SK-N-DZ (cell line): Measurements from ENCODE around the gene IGLL5.
"Not testable (repeated sequence)": the region's sequence is repeated elsewhere in the genome, so short reads cannot be mapped to it uniquely, and the experiment has no call there.

ENCODE experiments used
- DNase-seq: peaks from one replicate; pipeline ENCODE4 v3.0.0-alpha.2; 2015; ENCODE audit warnings: low spot score

The IGLL5 gene

GRCh38 chr22:22914726-22915669, 27.4 kb downstream of the IGLL5 start:
- DNase-seq: no peak

DNA sequence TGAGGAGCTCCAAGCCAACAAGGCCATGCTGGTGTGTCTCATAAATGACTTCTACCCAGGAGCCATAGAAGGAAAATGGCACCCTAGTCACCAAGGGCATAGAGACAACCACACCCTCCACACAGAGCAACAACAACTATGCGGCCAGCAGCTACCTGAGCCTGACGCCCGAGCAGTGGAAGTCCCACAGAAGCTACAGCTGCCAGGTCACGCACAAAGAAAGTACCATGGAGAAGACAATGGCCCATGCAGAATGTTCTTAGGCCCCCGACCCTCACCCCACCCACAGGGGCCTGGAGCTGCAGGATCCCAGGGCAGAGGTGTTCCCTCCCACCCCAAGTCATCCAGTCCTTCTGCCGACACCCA, 28.0 kb downstream of the IGLL5 start:
- DNase-seq: no peak

DNA sequence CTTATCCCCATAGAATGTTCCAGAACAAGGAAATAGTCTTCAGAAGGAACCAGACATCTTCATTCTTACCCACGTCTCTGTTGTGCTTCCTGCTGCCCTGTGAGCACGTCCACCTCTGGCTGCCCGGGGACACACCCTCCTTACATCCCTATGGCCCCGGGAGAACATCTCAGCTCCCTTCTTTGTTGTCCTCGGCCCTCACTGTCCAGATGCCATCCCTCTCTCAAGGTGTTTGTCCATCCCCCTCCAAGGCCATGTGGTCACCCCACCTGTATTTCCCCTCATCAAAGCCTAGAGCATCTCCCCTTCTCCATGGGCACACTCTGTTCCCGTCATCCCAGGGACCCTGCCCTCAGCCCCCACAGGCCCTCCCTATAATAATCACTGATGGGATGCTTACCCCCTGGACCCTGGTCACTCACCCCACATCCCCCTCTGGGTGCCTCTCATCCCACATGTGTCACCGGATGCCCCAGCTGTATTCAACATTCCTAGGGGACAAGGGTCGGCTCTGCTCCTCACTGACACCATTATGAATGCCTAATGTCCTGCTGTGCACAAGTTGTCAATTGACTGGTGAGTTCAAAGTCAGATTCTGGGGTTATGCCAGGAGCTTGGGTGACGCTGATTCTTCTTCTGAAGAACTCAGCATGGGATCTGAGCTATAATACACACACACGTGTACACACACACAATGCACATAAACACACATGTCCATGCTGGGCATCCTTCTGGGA, 28.8 kb downstream of the IGLL5 start:
- no peak for DNase-seq

DNA sequence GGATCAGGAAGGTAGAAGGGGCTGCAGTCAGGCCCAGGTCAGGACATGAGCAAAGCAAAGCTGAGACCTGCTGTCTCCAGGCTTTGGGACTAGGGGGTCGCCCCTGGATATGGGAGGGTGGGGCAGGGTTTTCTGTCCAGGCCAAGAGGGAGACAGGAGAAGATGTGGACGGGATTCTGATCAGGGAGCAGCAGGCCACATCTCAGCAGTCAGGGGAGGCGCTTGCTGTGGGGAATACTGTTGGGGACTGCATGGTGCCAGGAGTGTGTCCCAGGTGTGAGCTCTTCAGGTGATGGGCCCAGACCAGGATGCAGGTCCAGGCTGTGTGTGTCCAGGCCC, 29.3 kb downstream of the IGLL5 start:
- DNase-seq: no peak

GRCh38 chr22:22917377-22917776, 29.8 kb downstream of the IGLL5 start:
- DNase-seq: no peak

GRCh38 chr22:22918297-22918965, 30.8 kb downstream of the IGLL5 start:
- DNase-seq: no peak

GRCh38 chr22:22919041-22919440, 31.4 kb downstream of the IGLL5 start:
- DNase-seq: no peak

- DNase-seq: no peak
Observed at GRCh38 chr22:22920104-22920654, 32.6 kb downstream of the IGLL5 start.

DNA sequence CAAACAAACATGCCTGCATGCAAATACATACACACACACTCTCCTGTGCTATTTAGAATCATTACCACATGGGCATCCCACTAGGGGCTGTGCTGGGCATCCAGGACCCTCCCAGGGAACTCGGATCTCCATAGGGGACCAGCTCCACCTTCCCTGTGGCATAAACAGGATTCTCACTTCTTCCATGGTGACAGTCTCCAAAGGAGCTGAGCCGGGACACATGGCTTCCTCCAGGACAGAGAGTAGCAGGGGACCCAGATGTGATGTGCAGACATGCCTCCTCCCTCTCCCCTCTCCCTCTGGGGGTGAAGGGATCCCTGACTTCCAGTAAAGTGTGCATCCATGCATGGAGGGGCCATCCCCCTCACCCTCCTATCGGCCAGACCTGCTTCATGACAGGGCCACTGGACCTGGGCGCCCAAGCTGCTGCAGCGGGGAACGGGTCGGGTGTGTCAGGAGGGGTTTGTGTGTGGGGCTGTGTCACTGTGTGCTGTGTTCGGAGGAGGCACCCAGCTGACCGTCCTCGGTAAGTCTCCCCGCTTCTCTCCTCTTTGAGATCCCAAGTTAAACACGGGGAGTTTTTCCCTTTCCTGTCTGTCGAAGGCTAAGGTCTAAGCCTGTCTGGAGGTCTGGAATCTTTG, 33.4 kb downstream of the IGLL5 start:
- DNase-seq: no peak

GRCh38 chr22:22921575-22921974, 34.0 kb downstream of the IGLL5 start:
- no peak for DNase-seq

DNA sequence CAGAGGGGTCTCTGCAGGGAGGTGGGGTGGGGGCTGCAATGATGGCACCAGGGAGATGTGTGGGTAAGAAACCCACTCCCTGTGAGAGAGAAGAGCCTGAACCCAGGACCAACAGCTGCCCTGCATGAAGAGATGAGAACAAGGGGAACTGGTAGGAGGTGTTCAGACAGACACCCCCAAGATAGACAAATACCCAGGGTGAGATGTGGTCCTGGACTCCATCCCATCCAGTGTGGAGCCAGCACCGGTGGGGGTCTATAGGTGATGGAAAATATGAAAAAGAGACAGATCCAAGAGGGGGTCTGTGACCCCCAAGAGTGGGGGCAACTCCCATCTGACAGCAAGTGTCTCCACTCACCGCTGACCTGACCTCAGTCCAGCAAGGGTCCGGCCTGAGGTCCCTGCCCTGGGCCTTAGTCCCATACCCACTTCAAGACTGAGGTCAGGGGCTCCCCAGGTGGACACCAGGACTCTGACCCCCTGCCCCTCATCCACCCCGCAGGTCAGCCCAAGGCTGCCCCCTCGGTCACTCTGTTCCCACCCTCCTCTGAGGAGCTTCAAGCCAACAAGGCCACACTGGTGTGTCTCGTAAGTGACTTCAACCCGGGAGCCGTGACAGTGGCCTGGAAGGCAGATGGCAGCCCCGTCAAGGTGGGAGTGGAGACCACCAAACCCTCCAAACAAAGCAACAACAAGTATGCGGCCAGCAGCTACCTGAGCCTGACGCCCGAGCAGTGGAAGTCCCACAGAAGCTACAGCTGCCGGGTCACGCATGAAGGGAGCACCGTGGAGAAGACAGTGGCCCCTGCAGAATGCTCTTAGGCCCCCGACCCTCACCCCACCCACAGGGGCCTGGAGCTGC, 34.7 kb downstream of the IGLL5 start:
- not testable (repeated sequence) for DNase-seq

DNA sequence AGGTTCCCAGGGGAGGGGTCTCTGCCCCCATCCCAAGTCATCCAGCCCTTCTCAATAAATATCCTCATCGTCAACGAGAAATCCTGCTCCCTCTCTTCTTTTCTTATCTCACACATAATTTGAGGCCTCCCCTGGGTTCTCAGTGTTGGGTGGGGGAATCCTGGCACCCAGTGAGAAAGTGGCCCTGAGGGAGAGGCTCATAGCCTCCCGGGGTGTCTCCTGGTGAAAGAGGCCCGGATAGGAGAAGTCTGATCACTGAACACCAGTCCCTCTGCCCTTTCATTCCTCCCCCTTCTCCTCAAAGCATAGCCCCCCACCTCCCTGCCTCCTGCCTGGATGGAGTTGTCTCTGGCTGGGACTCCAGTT, 35.3 kb downstream of the IGLL5 start:
- no peak for DNase-seq

GRCh38 chr22:22923379-22923778, 35.8 kb downstream of the IGLL5 start:
- DNase-seq: no peak

- no peak for DNase-seq
Observed at GRCh38 chr22:22923930-22924329, 36.3 kb downstream of the IGLL5 start.

DNA sequence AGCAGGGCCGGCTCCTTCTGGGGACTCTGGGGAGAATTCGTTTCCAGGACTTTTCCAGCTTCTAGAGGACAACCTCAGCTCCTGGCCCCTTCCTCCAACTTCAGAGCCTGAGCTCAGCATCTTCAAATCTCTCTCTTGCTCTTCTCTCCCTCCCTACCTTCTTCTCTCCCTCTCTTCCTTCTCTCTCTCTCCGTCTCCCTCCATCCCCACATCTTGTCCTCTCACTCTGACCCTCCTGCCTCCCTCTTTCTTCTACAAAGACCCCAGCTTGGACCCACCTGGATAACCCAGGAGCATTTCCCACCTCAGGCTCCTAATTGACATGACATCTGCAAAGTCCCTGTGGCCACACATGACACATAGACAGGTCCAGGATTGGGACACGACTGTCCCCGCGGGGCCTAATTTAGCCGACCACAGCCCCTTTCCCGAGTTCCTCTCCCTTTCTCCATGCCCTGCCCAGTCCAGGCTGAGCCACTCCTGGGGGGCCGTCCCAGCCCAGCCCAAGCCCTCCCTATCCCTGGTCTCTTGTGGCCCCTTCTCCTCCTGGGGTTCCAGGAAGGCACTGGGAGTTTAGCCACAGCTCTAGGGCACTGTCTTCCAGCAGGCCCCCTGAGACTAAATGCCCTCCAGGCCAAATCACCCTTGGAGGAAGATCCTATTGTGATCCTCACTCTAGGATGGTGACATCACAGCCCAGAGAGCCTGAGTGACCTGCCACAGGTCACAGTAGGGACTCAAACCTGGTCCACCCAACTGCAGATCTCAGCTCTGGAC, 36.9 kb downstream of the IGLL5 start:
- no peak for DNase-seq

- no peak for DNase-seq
Observed at GRCh38 chr22:22925146-22925804, 37.7 kb downstream of the IGLL5 start.

DNA sequence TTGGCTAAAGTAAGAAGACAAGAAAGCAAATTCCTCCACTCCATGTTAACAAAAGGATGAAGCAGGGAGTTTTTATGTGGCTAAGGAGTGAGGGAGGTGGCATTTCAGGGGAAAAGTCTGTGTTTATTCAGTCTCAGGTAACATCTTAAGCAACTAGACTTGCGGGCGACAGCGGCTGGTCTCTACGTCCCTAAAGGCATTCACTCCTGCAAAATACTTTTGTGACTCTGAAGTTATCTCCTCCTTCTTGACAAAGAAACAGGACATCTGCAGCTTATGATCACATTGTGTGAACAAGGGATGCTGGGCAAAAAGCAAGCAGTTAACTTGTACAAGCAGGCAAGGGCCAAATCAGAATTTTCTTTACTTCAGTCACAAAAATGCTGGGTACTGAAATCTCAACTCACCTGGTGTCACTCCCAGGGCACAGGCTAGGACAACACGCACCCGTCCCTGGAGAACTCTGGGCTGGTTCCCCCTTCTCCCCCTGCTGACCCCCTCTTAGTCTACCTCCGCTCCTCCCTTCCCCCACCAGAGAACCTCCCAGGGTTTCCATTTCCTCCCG, 38.3 kb downstream of the IGLL5 start:
- no peak for DNase-seq

DNA sequence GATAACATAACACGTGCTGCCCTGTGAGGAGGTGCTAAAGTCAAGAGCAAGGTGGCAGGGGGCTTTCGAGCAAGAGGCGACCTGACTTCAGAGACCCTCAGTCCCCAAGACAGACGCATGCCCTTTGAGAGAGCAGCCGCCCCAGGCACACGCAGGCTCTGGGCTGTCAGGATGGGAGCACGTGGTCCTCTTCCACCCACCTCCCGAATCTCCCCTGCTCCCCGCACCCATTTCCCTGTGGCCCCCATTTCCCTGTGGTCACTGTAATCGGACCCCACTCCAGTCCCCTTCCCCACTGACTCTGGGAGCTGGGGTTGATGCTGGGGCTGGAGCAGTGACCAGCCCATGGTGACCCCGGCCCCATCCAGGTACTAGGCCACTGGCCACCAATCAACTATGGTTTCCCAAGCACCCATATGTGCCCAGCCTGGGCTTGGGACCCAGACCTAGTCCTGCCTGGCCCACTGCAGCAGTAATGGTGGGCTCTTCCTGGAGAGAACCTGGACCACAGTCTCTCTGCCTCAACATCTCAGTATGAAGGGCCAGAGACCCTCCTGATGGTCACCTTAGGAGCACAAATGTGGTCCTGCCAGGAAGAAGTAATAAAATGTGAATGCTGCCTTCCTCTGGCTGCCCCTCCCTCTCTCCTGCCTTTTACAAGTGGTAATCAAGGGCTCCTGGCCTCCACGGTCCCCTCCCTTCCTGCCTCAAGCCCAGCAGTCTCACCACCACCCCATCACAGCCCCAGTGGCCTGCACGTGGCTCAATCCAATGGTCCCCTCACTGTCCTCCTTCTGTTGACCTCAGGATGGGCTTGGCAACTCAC, 39.0 kb downstream of the IGLL5 start:
- DNase-seq: no peak
